Measurements from ENCODE around the gene ADGB.

- no peak for TF ChIP-seq CTCF (optimal IDR thresholded peaks at IDR 0.05 in 1 of 3, IDR thresholded peaks at IDR 0.05 in 1 of 3, conservative IDR thresholded peaks at IDR 0.05 in 1 of 3; ENCODE audit: extremely low read depth in 1 of 3, insufficient read depth in 2 of 3, low read length in 3 of 3)
- TF ChIP-seq EZH2 (IDR thresholded peaks at IDR 0.05; ENCODE audit: low read length), result no peak
Measured at GRCh38 chr6:146856296-146856695, 257.5 kb downstream of the ADGB start.

Measured in keratinocyte (primary cell).